Measurements from ENCODE around the gene CDHR3. TPM values are rescaled to one million over a fixed set of nuclear protein-coding genes. Genes with fewer than 3 reads are reported as not detected.

Gene CDHR3
- polyA plus RNA-seq, 2 of the 4 experiments (the other 2 are of a cell fraction): 4.0 to 4.5 TPM

DNA sequence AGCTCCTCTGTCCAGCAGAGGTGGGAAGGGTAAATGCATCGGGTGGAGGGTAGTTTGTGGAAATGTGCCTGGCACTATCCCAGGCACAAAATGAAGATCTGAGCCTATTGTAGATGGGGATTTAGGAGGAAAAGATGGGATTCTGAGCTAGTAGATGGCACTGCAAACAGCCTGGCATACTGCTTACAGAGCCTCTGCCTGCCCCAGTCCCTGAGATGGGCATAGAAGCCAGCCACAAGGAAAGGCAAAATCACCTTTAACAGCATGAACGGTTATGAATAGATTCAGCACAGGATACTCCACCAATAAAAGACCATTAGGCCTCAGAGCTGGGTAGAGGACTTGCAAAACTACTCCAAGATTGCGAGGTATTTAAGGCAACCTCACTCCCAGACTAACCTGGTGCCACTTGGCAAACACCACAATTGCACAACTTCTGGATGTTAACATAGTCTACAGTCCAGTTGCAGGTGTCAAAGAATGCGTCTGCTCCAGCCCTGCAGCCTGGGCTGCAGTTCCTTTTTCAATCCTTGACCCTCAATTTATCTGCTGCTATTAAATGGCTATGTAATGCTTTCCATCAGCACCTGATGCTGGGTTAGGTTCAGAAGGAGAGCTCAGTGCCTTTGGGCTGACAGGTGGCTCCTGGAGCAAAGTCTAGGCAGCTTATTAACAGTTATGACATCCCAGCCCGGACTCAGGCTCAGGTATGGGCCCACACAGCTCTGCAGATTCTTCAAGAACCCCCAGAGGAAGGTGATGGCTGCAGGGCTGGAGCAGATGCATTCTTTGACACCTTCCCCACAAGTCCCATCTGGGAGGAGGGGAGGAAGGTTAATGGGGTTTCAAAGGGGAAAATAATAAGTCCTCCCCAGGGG lies 34.0 kb downstream of the CDHR3 start:
- no peak overlapping the region for H3K27ac ChIP-seq
- H3K9me3 ChIP-seq: no peaks in the 10 kb centered on the region
- DNase-seq (ENCODE audit: low read depth in 1 of 2, low spot score in 1 of 2) (no peak), FAIRE-seq (no peak), ATAC-seq (no peak)
- no peak overlapping the region for H3K4me2 ChIP-seq
- no peaks in the 10 kb centered on the region for H3K4me1 ChIP-seq
- TF ChIP-seq FOSB (CRISPR knock-in tag; IDR thresholded peaks at IDR 0.05) (no peak), HOXB5 (CRISPR knock-in tag; IDR thresholded peaks at IDR 0.05) (no peak), ZC3H11A (IDR thresholded peaks at IDR 0.05) (no peak), ZSCAN20 (CRISPR knock-in tag; IDR thresholded peaks at IDR 0.05) (no peak), GATA3 (IDR thresholded peaks at IDR 0.05; ENCODE audit: borderline replicate concordance) (no peak), CHD4 (IDR thresholded peaks at IDR 0.05; ENCODE audit: borderline replicate concordance) (no peak), TFCP2L1 (CRISPR knock-in tag; IDR thresholded peaks at IDR 0.05) (no peak), CHD2 (IDR thresholded peaks at IDR 0.05; ENCODE audit: low read length, partially characterized antibody) (no peak), JUNB (IDR thresholded peaks at IDR 0.05) (no peak)
- TF ChIP-seq, protein P1, sequence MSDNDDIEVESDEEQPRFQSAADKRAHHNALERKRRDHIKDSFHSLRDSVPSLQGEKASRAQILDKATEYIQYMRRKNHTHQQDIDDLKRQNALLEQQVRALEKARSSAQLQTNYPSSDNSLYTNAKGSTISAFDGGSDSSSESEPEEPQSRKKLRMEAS (IDR thresholded peaks at IDR 0.05): no peak
- POLR2A ChIA-PET: no interaction called here
- CTCF ChIA-PET: interaction anchor here (0.7 to 1.5 kb wide), 4 partner anchors 8 to 236 kb away, joined by 3 to 5 read pairs (median 3); no protein-coding TSS in a partner anchor
- 40% methylated on average over 5 of the region's 5 CpGs for WGBS (ENCODE audit: missing lambda C conversion rate)
- no peak overlapping the region for H3K4me3 ChIP-seq

DNA sequence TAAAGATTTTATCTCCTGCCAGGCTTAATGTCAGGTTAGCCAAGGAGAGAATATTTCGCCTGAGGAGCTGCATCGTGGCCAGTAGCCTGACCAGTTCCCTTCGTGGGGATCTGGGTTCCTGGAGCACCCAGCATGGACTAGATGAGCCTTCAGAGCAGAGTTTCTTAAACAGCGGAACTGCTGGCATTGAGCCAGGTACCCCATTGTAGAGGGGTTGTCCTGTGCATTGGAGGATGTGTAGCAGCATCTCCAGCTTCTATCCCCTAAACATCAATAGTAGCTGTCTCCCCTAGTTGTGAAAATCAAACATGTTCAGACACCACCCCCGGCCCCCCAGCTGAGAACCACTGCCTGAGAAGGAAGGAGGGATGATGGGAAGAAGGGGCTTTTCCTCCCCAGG lies 36.2 kb downstream of the CDHR3 start:
- ATAC-seq (no peak), FAIRE-seq (no peak), DNase-seq (ENCODE audit: low read depth in 1 of 2, low spot score in 1 of 2) (no peak)
- TF ChIP-seq, protein P2, sequence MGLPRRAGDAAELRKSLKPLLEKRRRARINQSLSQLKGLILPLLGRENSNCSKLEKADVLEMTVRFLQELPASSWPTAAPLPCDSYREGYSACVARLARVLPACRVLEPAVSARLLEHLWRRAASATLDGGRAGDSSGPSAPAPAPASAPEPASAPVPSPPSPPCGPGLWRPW (IDR thresholded peaks at IDR 0.05): no peak
- no peak for TF ChIP-seq TP53 (CRISPR knock-in tag; IDR thresholded peaks at IDR 0.05)
- no peak for TF ChIP-seq RCOR1 (IDR thresholded peaks at IDR 0.05; ENCODE audit: low read depth, low read length)
- Histone ChIP-seq H3K4me3 (no peak overlapping the region), H3K27ac (no peak overlapping the region), H3K4me1 (no peaks in the 10 kb centered on the region), H3K9me3 (no peaks in the 10 kb centered on the region), H3K4me2 (no peak overlapping the region)
- WGBS (ENCODE audit: missing lambda C conversion rate): 40% methylated on average over 5 of the region's 5 CpGs
- POLR2A ChIA-PET: no interaction called here
- CTCF ChIA-PET: interaction anchor here (0.6 to 2.8 kb wide), 7 partner anchors 8 to 1426 kb away, joined by 3 to 10 read pairs (median 3); no protein-coding TSS in a partner anchor

DNA sequence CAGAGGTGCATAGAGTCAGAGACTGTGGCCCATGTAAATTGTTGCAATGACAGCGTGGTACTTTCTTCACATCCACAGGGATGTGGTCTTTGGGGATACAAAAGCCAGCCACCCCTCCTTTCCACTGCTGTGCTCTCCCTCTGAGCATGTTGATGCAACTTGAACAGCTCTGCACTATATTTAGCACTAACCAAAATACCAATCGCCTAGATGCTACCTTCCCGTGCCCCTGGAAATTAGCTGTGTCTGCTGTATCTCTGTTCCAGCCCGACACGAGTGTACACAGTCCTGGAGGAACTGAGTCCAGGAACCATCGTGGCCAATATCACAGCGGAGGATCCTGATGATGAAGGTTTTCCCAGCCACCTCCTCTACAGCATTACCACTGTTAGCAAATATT lies 38.1 kb downstream of the CDHR3 start:
- no peak for FAIRE-seq
- TF ChIP-seq CBX2 (IDR thresholded peaks at IDR 0.05; ENCODE audit: borderline replicate concordance, low read depth) (no peak), ZC3H11A (IDR thresholded peaks at IDR 0.05) (no peak), RARB (CRISPR knock-in tag; IDR thresholded peaks at IDR 0.05) (no peak), NPAS2 (CRISPR knock-in tag; IDR thresholded peaks at IDR 0.05; ENCODE audit: borderline replicate concordance) (no peak), TFCP2L1 (CRISPR knock-in tag; IDR thresholded peaks at IDR 0.05) (no peak)
- TF ChIP-seq, protein P2 (IDR thresholded peaks at IDR 0.05): no peak
- TF ChIP-seq, protein P1 (IDR thresholded peaks at IDR 0.05): no peak
- Histone ChIP-seq H3K4me2 (no peak overlapping the region), H3K27ac (no peak overlapping the region), H3K4me3 (no peak overlapping the region), H3K9me3 (no peaks in the 10 kb centered on the region), H3K4me1 (no peaks in the 10 kb centered on the region)
- no peak for DNase-seq (ENCODE audit: low read depth in 1 of 2, low spot score in 1 of 2)
- WGBS (ENCODE audit: missing lambda C conversion rate): 50% methylated on average over 7 of the region's 7 CpGs
- ChIA-PET CTCF (interaction anchor here (1.2 to 2.8 kb wide), 2 partner anchors 41 to 124 kb away, joined by 3 to 10 read pairs; no protein-coding TSS in a partner anchor), POLR2A (no interaction called here)
- ATAC-seq: no peak

DNA sequence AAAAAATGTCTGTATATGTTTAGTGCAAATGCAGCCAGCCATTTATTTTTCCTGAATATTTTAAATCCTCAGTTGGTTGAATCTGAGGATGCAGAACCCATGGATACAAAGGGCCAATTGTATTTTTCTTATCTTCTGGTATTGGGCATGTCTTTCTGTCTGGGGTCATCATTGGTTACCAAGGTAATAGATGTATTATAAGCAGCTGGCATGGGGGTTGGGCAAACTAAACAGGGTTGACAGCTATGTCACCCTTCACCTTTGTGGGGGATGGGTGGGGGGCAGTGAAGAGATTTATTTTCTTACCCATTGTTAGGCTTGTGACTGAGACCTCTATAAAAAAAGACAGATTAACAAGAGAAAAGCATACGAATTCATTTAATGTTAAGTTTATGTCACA lies 38.8 kb downstream of the CDHR3 start:
- DNase-seq (ENCODE audit: low read depth in 1 of 2, low spot score in 1 of 2) (no peak), ATAC-seq (no peak), FAIRE-seq (no peak)
- CTCF ChIA-PET: no interaction called here
- Histone ChIP-seq H3K4me3 (no peak overlapping the region), H3K9me3 (peaks cover 6% of the 10 kb centered on the region; the same call in 1 of the 3 replicates), H3K4me1 (no peaks in the 10 kb centered on the region), H3K4me2 (no peak overlapping the region), H3K27ac (no peak overlapping the region)
- TF ChIP-seq, protein P3, sequence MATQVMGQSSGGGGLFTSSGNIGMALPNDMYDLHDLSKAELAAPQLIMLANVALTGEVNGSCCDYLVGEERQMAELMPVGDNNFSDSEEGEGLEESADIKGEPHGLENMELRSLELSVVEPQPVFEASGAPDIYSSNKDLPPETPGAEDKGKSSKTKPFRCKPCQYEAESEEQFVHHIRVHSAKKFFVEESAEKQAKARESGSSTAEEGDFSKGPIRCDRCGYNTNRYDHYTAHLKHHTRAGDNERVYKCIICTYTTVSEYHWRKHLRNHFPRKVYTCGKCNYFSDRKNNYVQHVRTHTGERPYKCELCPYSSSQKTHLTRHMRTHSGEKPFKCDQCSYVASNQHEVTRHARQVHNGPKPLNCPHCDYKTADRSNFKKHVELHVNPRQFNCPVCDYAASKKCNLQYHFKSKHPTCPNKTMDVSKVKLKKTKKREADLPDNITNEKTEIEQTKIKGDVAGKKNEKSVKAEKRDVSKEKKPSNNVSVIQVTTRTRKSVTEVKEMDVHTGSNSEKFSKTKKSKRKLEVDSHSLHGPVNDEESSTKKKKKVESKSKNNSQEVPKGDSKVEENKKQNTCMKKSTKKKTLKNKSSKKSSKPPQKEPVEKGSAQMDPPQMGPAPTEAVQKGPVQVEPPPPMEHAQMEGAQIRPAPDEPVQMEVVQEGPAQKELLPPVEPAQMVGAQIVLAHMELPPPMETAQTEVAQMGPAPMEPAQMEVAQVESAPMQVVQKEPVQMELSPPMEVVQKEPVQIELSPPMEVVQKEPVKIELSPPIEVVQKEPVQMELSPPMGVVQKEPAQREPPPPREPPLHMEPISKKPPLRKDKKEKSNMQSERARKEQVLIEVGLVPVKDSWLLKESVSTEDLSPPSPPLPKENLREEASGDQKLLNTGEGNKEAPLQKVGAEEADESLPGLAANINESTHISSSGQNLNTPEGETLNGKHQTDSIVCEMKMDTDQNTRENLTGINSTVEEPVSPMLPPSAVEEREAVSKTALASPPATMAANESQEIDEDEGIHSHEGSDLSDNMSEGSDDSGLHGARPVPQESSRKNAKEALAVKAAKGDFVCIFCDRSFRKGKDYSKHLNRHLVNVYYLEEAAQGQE (IDR thresholded peaks at IDR 0.05): no peak
- TF ChIP-seq HDAC2 (IDR thresholded peaks at IDR 0.05) (no peak), HOXB5 (CRISPR knock-in tag; IDR thresholded peaks at IDR 0.05) (no peak), ZSCAN20 (CRISPR knock-in tag; IDR thresholded peaks at IDR 0.05) (no peak), TP53 (CRISPR knock-in tag; IDR thresholded peaks at IDR 0.05) (no peak), EHMT2 (IDR thresholded peaks at IDR 0.05; ENCODE audit: low read depth) (no peak)
- TF ChIP-seq, protein P4, sequence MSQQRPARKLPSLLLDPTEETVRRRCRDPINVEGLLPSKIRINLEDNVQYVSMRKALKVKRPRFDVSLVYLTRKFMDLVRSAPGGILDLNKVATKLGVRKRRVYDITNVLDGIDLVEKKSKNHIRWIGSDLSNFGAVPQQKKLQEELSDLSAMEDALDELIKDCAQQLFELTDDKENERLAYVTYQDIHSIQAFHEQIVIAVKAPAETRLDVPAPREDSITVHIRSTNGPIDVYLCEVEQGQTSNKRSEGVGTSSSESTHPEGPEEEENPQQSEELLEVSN (IDR thresholded peaks at IDR 0.05; ENCODE audit: borderline replicate concordance, low read depth): no peak
- POLR2A ChIA-PET: no interaction called here
- 56% methylated on average over 1 of the region's 1 CpG for WGBS (ENCODE audit: missing lambda C conversion rate)
